SK-N-SH (cell line): ENCODE data around the gene BMP8A. TPM values are rescaled to one million over a fixed set of nuclear protein-coding genes. Genes with fewer than 3 reads are reported as not detected.

ENCODE experiments used
- CTCF ChIA-PET: fragments of 300-600, 350-600 bp; formaldehyde crosslinking; extraction: SDS; loops from one replicate; lab custom pipeline; 2021; lab: Yijun Ruan, JAX
- POLR2A ChIA-PET: fragments of 350-600 bp; sonication (Branson Sonifier 250); formaldehyde crosslinking; extraction: SDS; loops from one replicate; lab custom pipeline; 2020; ENCODE audit warnings: antibody characterized with exemption, inconsistent platforms; lab: Yijun Ruan, JAX
- DNase-seq: peaks from one replicate; pipeline ENCODE4 v3.0.0; 2012
- H2AFZ ChIP-seq: fragments of 200-600 bp; sonication (generic); 2 replicates; pipeline ENCODE4 v1.8.1; 2016; ENCODE audit warnings: antibody characterized with exemption, mild to moderate bottlenecking, low read depth
- H3F3A ChIP-seq: fragments of 200-600 bp; sonication (generic); replicated peaks from 2 replicates; pipeline ENCODE3; 2016; ENCODE audit warnings: antibody characterized with exemption, mild to moderate bottlenecking; ENCODE audit not compliant: insufficient read depth
- H3K27ac ChIP-seq, 2 experiments: fragments of 200-500 bp in 1 of 2; fragments of 200-600 bp in 1 of 2; sonication (Bioruptor generic) in 1 of 2; sonication (generic), shearing (Covaris generic) in 1 of 2; 2 replicates each; pipeline versions ENCODE4 v1.5.1 to v1.6.1; 2014 to 2016; ENCODE audit warnings: low read depth in 2 of 2, inconsistent platforms in 1 of 2, low read length in 1 of 2, mild to moderate bottlenecking in 1 of 2, mixed read lengths in 1 of 2
- H3K27me3 ChIP-seq: fragments of 200-600 bp; sonication (generic), shearing (Covaris generic); 2 replicates; pipeline ENCODE4 v1.6.1; 2016; ENCODE audit warnings: mixed run types; ENCODE audit not compliant: insufficient read depth
- H3K36me3 ChIP-seq, 2 experiments: fragments of 200-500 bp in 1 of 2; fragments of 200-600 bp in 1 of 2; sonication (Bioruptor generic) in 1 of 2; sonication (generic) in 1 of 2; replicated peaks in 1 of 2; 2 replicates each; pipeline versions ENCODE3 to v1.5.1; 2014 to 2016; ENCODE audit warnings: low read length in 1 of 2, mild to moderate bottlenecking in 1 of 2; ENCODE audit not compliant: insufficient read depth in 2 of 2, control insufficient read depth in 1 of 2
- H3K4me1 ChIP-seq, 2 experiments: fragments of 200-500 bp in 1 of 2; fragments of 200-600 bp in 1 of 2; sonication (Bioruptor generic) in 1 of 2; sonication (generic), shearing (Covaris generic) in 1 of 2; 2 replicates each; pipeline versions ENCODE4 v1.5.1 to v1.6.1; 2014 to 2016; ENCODE audit warnings: low read depth in 1 of 2, low read length in 1 of 2, mixed run types in 1 of 2; ENCODE audit not compliant: insufficient read depth in 2 of 2, control insufficient read depth in 1 of 2
- H3K4me2 ChIP-seq: fragments of 200-600 bp; sonication (generic), shearing (Covaris generic); 2 replicates; pipeline ENCODE4 v1.6.1; 2017; ENCODE audit warnings: mixed run types
- H3K4me3 ChIP-seq, 2 experiments: fragments of 200-500 bp in 1 of 2; fragments of 200-600 bp in 1 of 2; sonication (Bioruptor generic) in 1 of 2; sonication (generic), shearing (Covaris generic) in 1 of 2; 2 replicates each; pipeline versions ENCODE4 v1.5.1 to v1.8.1; 2014 to 2016; ENCODE audit warnings: low read depth in 2 of 2, inconsistent platforms in 1 of 2, low read length in 1 of 2, mild to moderate bottlenecking in 1 of 2, mixed read lengths in 1 of 2, moderate library complexity in 1 of 2
- H3K79me2 ChIP-seq: fragments of 200-600 bp; sonication (generic); 2 replicates; pipeline ENCODE4 v1.8.1; 2017; ENCODE audit warnings: mild to moderate bottlenecking; ENCODE audit not compliant: insufficient read depth
- H3K9ac ChIP-seq: fragments of 200-600 bp; sonication (generic); 2 replicates; pipeline ENCODE4 v1.6.1; 2017; ENCODE audit warnings: mixed run types
- H3K9me2 ChIP-seq: fragments of 200-600 bp; sonication (generic); 2 replicates; pipeline ENCODE4 v1.6.1; 2017; ENCODE audit warnings: mixed run types
- H3K9me3 ChIP-seq: fragments of 200-600 bp; sonication (generic); 2 replicates; pipeline ENCODE4 v1.6.1; 2017; ENCODE audit warnings: mixed run types, mild to moderate bottlenecking, moderate library complexity
- H4K20me1 ChIP-seq: fragments of 200-600 bp; sonication (generic); 2 replicates; pipeline ENCODE4 v1.6.1; 2017; ENCODE audit warnings: mild to moderate bottlenecking, mixed run types; ENCODE audit not compliant: insufficient read depth
- CHD2 ChIP-seq: fragments of 150-350 bp; IDR thresholded peaks from 2 replicates; pipeline ENCODE4 v1.6.1; 2018; ENCODE audit warnings: low read length; ENCODE audit not compliant: partially characterized antibody
- EP300 ChIP-seq, 2 experiments: IDR thresholded peaks; 2 replicates each; pipeline versions ENCODE4 v1.4.0 to v1.6.1; 2012; ENCODE audit warnings: borderline replicate concordance in 1 of 2, low read depth in 1 of 2, low read length in 1 of 2
- GATA2 ChIP-seq: sonication (generic); formaldehyde crosslinking; IDR thresholded peaks from 2 replicates; pipeline ENCODE4 v1.5.0; 2020; ENCODE audit warnings: mild to moderate bottlenecking, missing genetic modification reagents
- NFIC ChIP-seq: IDR thresholded peaks from 2 replicates; pipeline ENCODE4 v1.4.0; 2012; ENCODE audit warnings: borderline replicate concordance
- NRF1 ChIP-seq: IDR thresholded peaks from 2 replicates; pipeline ENCODE4 v1.6.1; 2012; ENCODE audit warnings: low read depth, mild to moderate bottlenecking, low read length
- POLR2AphosphoS5 ChIP-seq: IDR thresholded peaks from 2 replicates; pipeline ENCODE4 v1.6.1; 2012; ENCODE audit warnings: low read depth, low read length
- SIN3A ChIP-seq: IDR thresholded peaks from 2 replicates; pipeline ENCODE4 v1.6.1; 2012; ENCODE audit warnings: low read depth, mild to moderate bottlenecking, low read length, moderate library complexity, borderline replicate concordance
- TAF1 ChIP-seq: IDR thresholded peaks from 2 replicates; pipeline ENCODE4 v1.6.1; 2012; ENCODE audit warnings: low read depth, mild to moderate bottlenecking, low read length, moderate library complexity, borderline replicate concordance
- TEAD4 ChIP-seq: IDR thresholded peaks from 2 replicates; pipeline ENCODE4 v1.4.0; 2012; ENCODE audit warnings: mild to moderate bottlenecking, borderline replicate concordance; ENCODE audit not compliant: insufficient read depth
- YY1 ChIP-seq: IDR thresholded peaks from 2 replicates; pipeline ENCODE4 v1.4.0; 2012; ENCODE audit warnings: low read depth, mild to moderate bottlenecking
- WGBS: methylation state at CpG from one replicate; pipeline ENCODE4 v1.1.6; 2017; ENCODE audit warnings: low lambda C conversion rate; 5-methylcytosine and 5-hydroxymethylcytosine counted together
- polyA plus RNA-seq, 3 experiments: library from polyadenylated mRNA; depleted of rRNA; stranded (reverse); fragments of >200 nt; gene quantifications; 2 replicates each; pipeline ENCODE4 v1.2.3, GENCODE V29; 2012
- TF ChIP-seq, protein P1 (sequence below): fragments of 150-350 bp; IDR thresholded peaks from 2 replicates; pipeline ENCODE4 v1.6.1; 2016; ENCODE audit warnings: mild to moderate bottlenecking, low read depth, low read length
- TF ChIP-seq, protein P2 (sequence below): IDR thresholded peaks from 2 replicates; pipeline ENCODE4 v1.4.0; 2012; ENCODE audit warnings: low read depth

BMP8A gene
- polyA plus RNA-seq, 1 of the 3 experiments (the other 2 are of a cell fraction), result 0.16 TPM

DNA sequence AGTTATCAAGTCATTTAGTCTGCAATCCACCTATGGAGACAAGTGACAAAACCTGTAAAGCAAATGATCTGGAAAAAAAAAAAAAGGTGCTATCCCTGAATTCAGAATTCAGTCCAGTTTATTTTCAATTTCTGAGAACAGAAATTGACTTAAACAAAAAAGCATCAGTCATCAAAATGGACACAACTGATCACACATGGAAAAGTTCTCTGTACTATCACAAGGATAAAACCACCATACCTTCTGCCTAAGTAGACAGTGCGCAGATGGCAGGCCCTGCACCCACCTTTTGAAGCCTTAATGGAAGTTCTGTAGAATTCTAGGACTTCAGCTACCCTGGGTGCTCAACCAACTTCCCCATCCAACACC, 81.6 kb downstream of the BMP8A start (continued):
- TF ChIP-seq TAF1 (no peak), TEAD4 (no peak), YY1 (no peak), CHD2 (no peak), NFIC (no peak), NRF1 (no peak), EP300 (IDR thresholded peaks at IDR 0.05; ENCODE audit: borderline replicate concordance in 1 of 2, low read depth in 1 of 2, low read length in 1 of 2) (no peak), SIN3A (no peak), POLR2AphosphoS5 (no peak), GATA2 (CRISPR knock-in tag) (no peak)
- TF ChIP-seq, protein P1, sequence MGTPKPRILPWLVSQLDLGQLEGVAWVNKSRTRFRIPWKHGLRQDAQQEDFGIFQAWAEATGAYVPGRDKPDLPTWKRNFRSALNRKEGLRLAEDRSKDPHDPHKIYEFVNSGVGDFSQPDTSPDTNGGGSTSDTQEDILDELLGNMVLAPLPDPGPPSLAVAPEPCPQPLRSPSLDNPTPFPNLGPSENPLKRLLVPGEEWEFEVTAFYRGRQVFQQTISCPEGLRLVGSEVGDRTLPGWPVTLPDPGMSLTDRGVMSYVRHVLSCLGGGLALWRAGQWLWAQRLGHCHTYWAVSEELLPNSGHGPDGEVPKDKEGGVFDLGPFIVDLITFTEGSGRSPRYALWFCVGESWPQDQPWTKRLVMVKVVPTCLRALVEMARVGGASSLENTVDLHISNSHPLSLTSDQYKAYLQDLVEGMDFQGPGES, result no peak
- TF ChIP-seq, protein P2, sequence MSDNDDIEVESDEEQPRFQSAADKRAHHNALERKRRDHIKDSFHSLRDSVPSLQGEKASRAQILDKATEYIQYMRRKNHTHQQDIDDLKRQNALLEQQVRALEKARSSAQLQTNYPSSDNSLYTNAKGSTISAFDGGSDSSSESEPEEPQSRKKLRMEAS, result no peak

DNA sequence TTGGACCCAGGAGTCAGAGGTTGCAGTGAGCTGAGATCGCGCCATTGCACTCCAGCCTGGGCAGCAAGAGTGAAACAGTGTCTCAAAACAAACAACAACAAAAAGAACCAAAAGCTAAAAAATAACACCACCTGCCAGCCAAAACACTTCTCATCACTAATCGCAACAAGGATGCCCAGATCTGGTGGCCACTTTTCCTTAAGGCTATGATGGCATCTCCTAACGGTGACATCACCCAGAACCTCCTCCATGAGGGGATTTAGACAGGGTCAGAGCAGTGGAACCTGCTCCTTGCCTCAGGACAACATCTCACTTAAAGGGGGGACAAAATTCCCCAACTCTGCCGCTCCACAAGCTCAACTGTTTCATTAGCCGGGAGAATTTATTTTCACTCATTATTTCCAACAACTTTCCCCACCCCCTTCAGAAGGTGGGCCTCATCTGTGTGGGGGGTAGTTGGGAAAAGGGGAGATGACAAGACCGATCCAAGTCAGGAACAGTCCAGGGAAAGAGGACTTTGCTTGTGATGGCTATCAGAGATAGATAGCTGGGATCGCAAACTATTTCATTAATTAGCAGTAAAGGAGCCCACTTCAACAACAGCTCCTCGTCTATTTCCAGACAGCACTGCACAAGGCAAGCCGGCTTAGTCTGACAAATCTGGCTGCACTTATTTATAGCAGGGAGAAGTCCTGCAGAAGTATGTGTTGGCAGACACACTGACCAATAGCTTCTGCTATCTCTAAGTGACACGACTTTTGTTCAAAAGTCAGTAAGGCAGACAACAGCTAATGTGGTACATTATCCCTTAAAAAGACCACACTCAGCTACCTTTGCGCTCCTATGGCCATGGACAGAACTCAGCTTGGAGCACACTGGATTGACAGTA, 82.5 kb downstream of the BMP8A start:
- POLR2A ChIA-PET, result interaction anchor here (0.9 to 1.4 kb wide), 5 partner anchors 9 to 164 kb away, joined by 3 to 6 read pairs (median 6); partner anchors contain the start of gene PPIE
- CTCF ChIA-PET, result interaction anchor here (0.6 to 3.0 kb wide), 9 partner anchors 9 to 570 kb away, joined by 3 to 13 read pairs (median 3); no protein-coding TSS in a partner anchor
- H4K20me1 ChIP-seq, result peaks cover 70% of the 10 kb centered on the region

More for the DNA sequence above, 82.5 kb downstream of the BMP8A start:
- peaks cover 77% of the 10 kb centered on the region for H3K79me2 ChIP-seq
- no peaks in the 10 kb centered on the region for H3K27me3 ChIP-seq
- H3K4me1 ChIP-seq, result peaks cover 14 to 22% of the 10 kb centered on the region in 2 experiments
- peak; percentile 39 for DNase-seq
- peaks cover 6% of the 10 kb centered on the region for H3F3A ChIP-seq
- peak overlapping the region; percentile 95; the same call in 1 of the 2 replicates for H3K9ac ChIP-seq
- no peak overlapping the region for H2AFZ ChIP-seq
- TF ChIP-seq EP300 (IDR thresholded peaks at IDR 0.05; ENCODE audit: borderline replicate concordance in 1 of 2, low read depth in 1 of 2, low read length in 1 of 2), result no peak
- TF ChIP-seq SIN3A, result peak; percentile 62
- H3K4me3 ChIP-seq, result peak overlapping the region; percentile 75 to 89
- WGBS, result 34% methylated on average over 12 of the region's 12 CpGs
- H3K9me2 ChIP-seq, result no peaks in the 10 kb centered on the region
- peaks cover 53 to 55% of the 10 kb centered on the region in 2 experiments for H3K36me3 ChIP-seq
- H3K4me2 ChIP-seq, result peak overlapping the region; percentile 84
- H3K27ac ChIP-seq, result no peak overlapping the region
- no peaks in the 10 kb centered on the region for H3K9me3 ChIP-seq
